SK-N-SH treated with all-trans-retinoic acid at 6 μM for 48 hours (cell line): ENCODE data around the gene MYO16.

Source experiments
- ATAC-seq: fragments of 200-7000 bp; cut with Tn5 transposase; 3 replicates; pipeline ENCODE4 v1.9.1; 2020; ENCODE audit warnings: mild to moderate bottlenecking, moderate library complexity
- ARNTL ChIP-seq: fragments of 450-650 bp; formaldehyde crosslinking; IDR thresholded peaks from 2 replicates; pipeline ENCODE4 v1.5.0; 2020; ENCODE audit warnings: low read depth, mild to moderate bottlenecking, moderate library complexity, borderline replicate concordance
- CSDC2 ChIP-seq: fragments of 250-450 bp; sonication (Bioruptor Pico); IDR thresholded peaks from 2 replicates; pipeline ENCODE4 v1.5.0; 2020; ENCODE audit warnings: mild to moderate bottlenecking, moderate library complexity
- CSRNP3 ChIP-seq: fragments of 250-450 bp; sonication (Bioruptor Pico); IDR thresholded peaks from 2 replicates; pipeline ENCODE4 v1.5.1; 2021; ENCODE audit warnings: mild to moderate bottlenecking, moderate library complexity
- ESRRG ChIP-seq: fragments of 250-450 bp; sonication (Bioruptor Pico); IDR thresholded peaks from 2 replicates; pipeline ENCODE4 v1.6.1; 2021; ENCODE audit warnings: mild to moderate bottlenecking
- GLIS3 ChIP-seq: fragments of 250-450 bp; sonication (Bioruptor Pico); IDR thresholded peaks from 2 replicates; pipeline ENCODE4 v1.5.0; 2020; ENCODE audit warnings: mild to moderate bottlenecking, moderate library complexity
- OSR1 ChIP-seq: fragments of 250-450 bp; sonication (Bioruptor Pico); IDR thresholded peaks from 2 replicates; pipeline ENCODE4 v1.8.0; 2022; ENCODE audit warnings: moderate library complexity, mild to moderate bottlenecking, inconsistent platforms
- PATZ1 ChIP-seq: fragments of 250-450 bp; sonication (Bioruptor Pico); IDR thresholded peaks from 2 replicates; pipeline ENCODE4 v1.8.0; 2020; ENCODE audit warnings: mild to moderate bottlenecking, moderate library complexity, borderline replicate concordance
- POU6F1 ChIP-seq: fragments of 250-450 bp; sonication (Bioruptor Pico); IDR thresholded peaks from 2 replicates; pipeline ENCODE4 v1.8.0; 2021; ENCODE audit warnings: low read depth, mild to moderate bottlenecking, moderate library complexity, borderline replicate concordance
- RARB ChIP-seq: fragments of 250-450 bp; sonication (Bioruptor Pico); IDR thresholded peaks from 2 replicates; pipeline ENCODE4 v1.8.0; 2021; ENCODE audit warnings: mild to moderate bottlenecking, moderate library complexity
- SNAI2 ChIP-seq: fragments of 250-450 bp; sonication (Bioruptor Pico); IDR thresholded peaks from 2 replicates; pipeline ENCODE4 v1.5.0; 2020; ENCODE audit warnings: mild to moderate bottlenecking, moderate library complexity
- TCF4 ChIP-seq: fragments of 250-450 bp; sonication (Bioruptor Pico); IDR thresholded peaks from 2 replicates; pipeline ENCODE4 v1.8.0; 2021; ENCODE audit warnings: mild to moderate bottlenecking, moderate library complexity, borderline replicate concordance
- TOX ChIP-seq: fragments of 250-450 bp; sonication (Bioruptor Pico); IDR thresholded peaks from 2 replicates; pipeline ENCODE4 v1.8.0; 2021; ENCODE audit warnings: mild to moderate bottlenecking, moderate library complexity, borderline replicate concordance
- TSHZ2 ChIP-seq: fragments of 250-450 bp; sonication (Bioruptor Pico); IDR thresholded peaks from 2 replicates; pipeline ENCODE4 v1.5.0; 2020; ENCODE audit warnings: mild to moderate bottlenecking, moderate library complexity
- ZC3H10 ChIP-seq: fragments of 250-450 bp; sonication (Bioruptor Pico); IDR thresholded peaks from 2 replicates; pipeline ENCODE4 v1.5.1; 2021; ENCODE audit warnings: mild to moderate bottlenecking, moderate library complexity
- ZFP3 ChIP-seq: fragments of 250-450 bp; sonication (Bioruptor Pico); IDR thresholded peaks from 2 replicates; pipeline ENCODE4 v1.5.0; 2020; ENCODE audit warnings: mild to moderate bottlenecking, moderate library complexity
- ZFP30 ChIP-seq: fragments of 450-650 bp; formaldehyde crosslinking; IDR thresholded peaks from 2 replicates; pipeline ENCODE4 v1.5.0; 2022; ENCODE audit warnings: mild to moderate bottlenecking, moderate library complexity
- ZNF70 ChIP-seq: fragments of 450-650 bp; formaldehyde crosslinking; IDR thresholded peaks from 2 replicates; pipeline ENCODE4 v1.5.0; 2020; ENCODE audit warnings: mild to moderate bottlenecking, moderate library complexity
- ZNF8 ChIP-seq: fragments of 450-650 bp; formaldehyde crosslinking; IDR thresholded peaks from 2 replicates; pipeline ENCODE4 v1.5.0; 2020; ENCODE audit warnings: mild to moderate bottlenecking, moderate library complexity
- TF ChIP-seq, protein P1 (sequence below): fragments of 250-450 bp; sonication (Bioruptor Pico); IDR thresholded peaks from 2 replicates; pipeline ENCODE4 v1.5.1; 2020; ENCODE audit warnings: low read depth, mild to moderate bottlenecking, moderate library complexity

The MYO16 gene

GRCh38 chr13:108752276-108752675, 122.9 kb downstream of the MYO16 start:
- ATAC-seq = no peak
- no peak for TF ChIP-seq TOX (CRISPR knock-in tag)
- TF ChIP-seq ZFP3 (CRISPR knock-in tag) = no peak
- TF ChIP-seq, protein P1, sequence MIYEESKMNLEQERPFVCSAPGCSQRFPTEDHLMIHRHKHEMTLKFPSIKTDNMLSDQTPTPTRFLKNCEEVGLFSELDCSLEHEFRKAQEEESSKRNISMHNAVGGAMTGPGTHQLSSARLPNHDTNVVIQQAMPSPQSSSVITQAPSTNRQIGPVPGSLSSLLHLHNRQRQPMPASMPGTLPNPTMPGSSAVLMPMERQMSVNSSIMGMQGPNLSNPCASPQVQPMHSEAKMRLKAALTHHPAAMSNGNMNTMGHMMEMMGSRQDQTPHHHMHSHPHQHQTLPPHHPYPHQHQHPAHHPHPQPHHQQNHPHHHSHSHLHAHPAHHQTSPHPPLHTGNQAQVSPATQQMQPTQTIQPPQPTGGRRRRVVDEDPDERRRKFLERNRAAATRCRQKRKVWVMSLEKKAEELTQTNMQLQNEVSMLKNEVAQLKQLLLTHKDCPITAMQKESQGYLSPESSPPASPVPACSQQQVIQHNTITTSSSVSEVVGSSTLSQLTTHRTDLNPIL (CRISPR knock-in tag) = no peak
- no peak for TF ChIP-seq OSR1
- TF ChIP-seq RARB = no peak
- no peak for TF ChIP-seq ZNF70
- TF ChIP-seq ZC3H10 = no peak
- TF ChIP-seq CSRNP3 = no peak
- TF ChIP-seq ESRRG (CRISPR knock-in tag) = no peak
- TF ChIP-seq TSHZ2 (CRISPR knock-in tag) = no peak
- no peak for TF ChIP-seq TCF4
- TF ChIP-seq SNAI2 (CRISPR knock-in tag) = no peak
- TF ChIP-seq, all 23 proteins: peak for 0

GRCh38 chr13:108755083-108755482, 125.7 kb downstream of the MYO16 start:
- ATAC-seq = no peak
- TF ChIP-seq GLIS3 (CRISPR knock-in tag) (no peak), RARB (no peak), ZFP3 (CRISPR knock-in tag) (no peak), ZNF70 (no peak), PATZ1 (CRISPR knock-in tag) (no peak), ZFP30 (no peak)
- TF ChIP-seq, protein P1 (CRISPR knock-in tag) = no peak

DNA sequence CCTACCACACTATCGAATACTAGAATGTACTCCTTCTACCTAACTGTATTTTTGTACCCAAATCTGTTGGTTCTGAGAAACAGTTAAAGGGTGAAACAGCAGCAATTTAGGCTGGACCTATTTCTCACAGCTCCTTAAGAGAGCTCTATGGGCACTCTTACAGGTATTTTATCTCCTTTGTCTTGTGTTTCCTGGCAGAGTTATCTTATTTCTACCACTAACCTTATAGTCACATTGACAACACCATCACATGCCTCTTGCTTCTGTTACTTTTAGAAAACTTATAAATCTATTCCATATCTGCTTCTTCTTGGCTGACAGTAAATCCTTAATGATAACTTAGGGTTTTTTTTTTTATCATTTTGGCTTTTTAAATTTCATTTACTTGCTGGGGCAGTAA, 130.7 kb downstream of the MYO16 start:
- no peak for ATAC-seq
- TF ChIP-seq GLIS3 (CRISPR knock-in tag) = no peak
- no peak for TF ChIP-seq ESRRG (CRISPR knock-in tag)
- TF ChIP-seq ZNF70 = no peak
- no peak for TF ChIP-seq CSDC2 (CRISPR knock-in tag)
- no peak for TF ChIP-seq ARNTL (CRISPR knock-in tag)
- no peak for TF ChIP-seq SNAI2 (CRISPR knock-in tag)
- no peak for TF ChIP-seq ZNF8
- TF ChIP-seq ZFP30 = no peak
- TF ChIP-seq CSRNP3 = no peak
- TF ChIP-seq POU6F1 (CRISPR knock-in tag) = no peak
